ENCODE data around the gene PTH1R.

- no peak for TF ChIP-seq FOXA1 (IDR thresholded peaks at IDR 0.05)
- TF ChIP-seq ZNF384 (IDR thresholded peaks at IDR 0.05) = no peak
- TF ChIP-seq NFRKB (IDR thresholded peaks at IDR 0.05) = no peak
- TF ChIP-seq SUZ12 (IDR thresholded peaks at IDR 0.05) = no peak
- no peak for TF ChIP-seq ARNT (IDR thresholded peaks at IDR 0.05)
- TF ChIP-seq SP1 (IDR thresholded peaks at IDR 0.05) = no peak
- no peak for TF ChIP-seq BHLHE40 (IDR thresholded peaks at IDR 0.05; ENCODE audit: borderline replicate concordance)
Measured at GRCh38 chr3:46918202-46918601, 40.7 kb downstream of the PTH1R start.
